Kidney epithelial cell (primary cell): ENCODE data around the gene ETV3. TPM values are rescaled to one million over a fixed set of nuclear protein-coding genes. Genes with fewer than 3 reads are reported as not detected.

Source experiments
- DNase-seq: peaks from one replicate; pipeline ENCODE4 v3.0.0-alpha.2; 2010; ENCODE audit warnings: low read depth
- H3K27me3 ChIP-seq: 2 replicates; pipeline ENCODE4 v1.6.0; 2011; ENCODE audit warnings: low read length; ENCODE audit not compliant: control insufficient read depth, insufficient read depth
- H3K36me3 ChIP-seq: 2 replicates; pipeline ENCODE4 v1.5.1; 2011; ENCODE audit warnings: low read length; ENCODE audit not compliant: control insufficient read depth, insufficient read depth
- H3K4me3 ChIP-seq: 2 replicates; pipeline ENCODE4 v1.5.1; 2011; ENCODE audit warnings: low read depth, mild to moderate bottlenecking, control low read depth, low read length
- CTCF ChIP-seq: IDR thresholded peaks from 2 replicates; pipeline ENCODE4 v1.5.1; 2011; ENCODE audit warnings: mild to moderate bottlenecking, moderate library complexity, low read length, control low read depth, inconsistent platforms; ENCODE audit not compliant: insufficient read depth, poor library complexity, severe bottlenecking
- total RNA-seq: library from RNA; depleted of rRNA; stranded (reverse); fragments of >200 nt; gene quantifications from 2 replicates; pipeline ENCODE4 v1.2.3, GENCODE V29; 2015

ETV3 gene
- total RNA-seq, 1 donor from 2014 or later, result 16.6 TPM

- Histone ChIP-seq H3K4me3 (no peak overlapping the region), H3K36me3 (no peaks in the 10 kb centered on the region), H3K27me3 (peaks cover 54% of the 10 kb centered on the region)
- DNase-seq, result no peak
- TF ChIP-seq CTCF, result no peak
Measured at GRCh38 chr1:157112186-157112867, 25.9 kb downstream of the ETV3 start.

- no peak for DNase-seq
- Histone ChIP-seq H3K27me3 (peaks cover 60% of the 10 kb centered on the region), H3K36me3 (no peaks in the 10 kb centered on the region), H3K4me3 (no peak overlapping the region)
- TF ChIP-seq CTCF, result no peak
Measured at GRCh38 chr1:157111396-157112165, 26.6 kb downstream of the ETV3 start.

GRCh38 chr1:157110686-157111085, 27.5 kb downstream of the ETV3 start:
- peaks cover 64% of the 10 kb centered on the region for H3K27me3 ChIP-seq
- no peak for DNase-seq
- no peak overlapping the region for H3K4me3 ChIP-seq
- TF ChIP-seq CTCF, result no peak
- no peaks in the 10 kb centered on the region for H3K36me3 ChIP-seq

GRCh38 chr1:157110003-157110402, 28.2 kb downstream of the ETV3 start:
- peaks cover 67% of the 10 kb centered on the region for H3K27me3 ChIP-seq
- no peak overlapping the region for H3K4me3 ChIP-seq
- DNase-seq, result no peak
- H3K36me3 ChIP-seq, result no peaks in the 10 kb centered on the region
- TF ChIP-seq CTCF, result no peak

GRCh38 chr1:157108448-157108847, 29.7 kb downstream of the ETV3 start:
- no peak overlapping the region for H3K4me3 ChIP-seq
- H3K36me3 ChIP-seq, result no peaks in the 10 kb centered on the region
- TF ChIP-seq CTCF, result no peak
- DNase-seq, result no peak
- peaks cover 55% of the 10 kb centered on the region for H3K27me3 ChIP-seq
